ENCODE measurements around the gene CFAP68. TPM values are rescaled to one million over a fixed set of nuclear protein-coding genes. Genes with fewer than 3 reads are reported as not detected.

Gene CFAP68
- total RNA-seq = 10 to 100 TPM; 20.3 to 23.9 TPM

GRCh38 chr11:111878849-111879636 is at the start of gene CFAP68, which contains the start of gene FDXACB1:
TSS of gene CFAP68 (plus strand) at chr11:111879541. CDS start at chr11:111879561, 20 bp downstream.
TSS of gene FDXACB1 (minus strand) at chr11:111879165. CDS start at chr11:111879132, 33 bp downstream.

GRCh38 chr11:111870886-111871692 is 8.3 kb upstream of the CFAP68 start, which contains the start of gene ALG9:
TSS of gene ALG9 (minus strand) at chr11:111871581. CDS start at chr11:111871482, 99 bp downstream.

GRCh38 chr11:111911563-111912401 is 32.4 kb downstream of the CFAP68 start, which contains the start of gene CRYAB:
TSS of gene CRYAB (minus strand) at chr11:111911770. CDS start at chr11:111911724, 46 bp downstream.

GRCh38 chr11:111912535-111912934 is 33.2 kb downstream of the CFAP68 start, which contains the start of gene HSPB2:
TSS of gene HSPB2 (plus strand) at chr11:111912734. CDS start at chr11:111912830, 96 bp downstream.

GRCh38 chr11:111918390-111919256 is 39.3 kb downstream of the CFAP68 start, which contains the start of gene C11orf52:
TSS of gene C11orf52 (plus strand) at chr11:111918913. CDS start at chr11:111918973, 60 bp downstream.

Other genes starting within 250 kb of the CFAP68 start
- 10 to 100 TPM; 40.8 to 42.5 TPM for gene PPP2R1B, start 113.2 kb upstream of the CFAP68 start, total RNA-seq
- gene ALG9, start 8.0 kb upstream of the CFAP68 start, total RNA-seq = 10 to 100 TPM; 20.3 to 22.0 TPM
- 1 to 10 TPM; 3.8 to 4.1 TPM for gene FDXACB1, start 376 bp upstream of the CFAP68 start, total RNA-seq
- not detected for gene CRYAB, start 32.2 kb downstream of the CFAP68 start, total RNA-seq
- gene HSPB2, start 33.2 kb downstream of the CFAP68 start, total RNA-seq = not detected
- not detected for gene C11orf52, start 39.4 kb downstream of the CFAP68 start, total RNA-seq
- gene DIXDC1, start 57.8 kb downstream of the CFAP68 start, total RNA-seq = 1 to 10 TPM; 2.5 to 3.0 TPM
- 10 to 100 TPM; 22.9 to 23.6 TPM for gene DLAT, start 145.9 kb downstream of the CFAP68 start, total RNA-seq
- gene PIH1D2, start 194.5 kb downstream of the CFAP68 start, total RNA-seq = under 1 TPM; 0.17 to 0.28 TPM
- gene NKAPD1, start 194.8 kb downstream of the CFAP68 start, total RNA-seq = 10 to 100 TPM; 23.8 to 24.1 TPM
- gene TIMM8B, start 207.2 kb downstream of the CFAP68 start, total RNA-seq = 10 to 100 TPM; 41.6 to 43.7 TPM
- 10 to 100 TPM; 77.0 to 78.7 TPM for gene SDHD, start 207.3 kb downstream of the CFAP68 start, total RNA-seq

Data from activated naive CD4-positive, alpha-beta T cell treated with anti-CD3 and anti-CD28 coated beads, Interleukin-2, amount 10 ng/mL, durations not matched to agents 5 hours and 36 hours (primary cell).